Neural progenitor cell (in vitro differentiated cells): ENCODE measurements around the gene PPP2R3C. TPM values are rescaled to one million over a fixed set of nuclear protein-coding genes. Genes with fewer than 3 reads are reported as not detected.

Source experiments
- DNase-seq: peaks from one replicate; pipeline ENCODE4 v3.0.0-alpha.2; 2016; ENCODE audit warnings: low spot score
- H2AFZ ChIP-seq: fragments of 200-600 bp; sonication (generic); replicated peaks from 2 replicates; pipeline ENCODE4 v1.6.1; 2016; ENCODE audit warnings: antibody characterized with exemption
- H3F3A ChIP-seq: fragments of 200-600 bp; sonication (generic); 2 replicates; pipeline ENCODE4 v1.6.1; 2016; ENCODE audit warnings: antibody characterized with exemption, low read depth
- H3K27ac ChIP-seq: fragments of 200-600 bp; sonication (generic); 2 replicates; pipeline ENCODE4 v1.5.1; 2016; ENCODE audit warnings: mild to moderate bottlenecking
- H3K27me3 ChIP-seq: fragments of 200-600 bp; sonication (generic); 2 replicates; pipeline ENCODE4 v1.6.1; 2016; ENCODE audit warnings: mild to moderate bottlenecking, moderate library complexity
- H3K36me3 ChIP-seq: fragments of 200-600 bp; sonication (generic); 2 replicates; pipeline ENCODE4 v1.5.1; 2016
- H3K4me1 ChIP-seq: fragments of 200-600 bp; sonication (generic); 2 replicates; pipeline ENCODE4 v1.6.1; 2016; ENCODE audit warnings: mixed run types
- H3K4me2 ChIP-seq: fragments of 200-600 bp; sonication (generic); 2 replicates; pipeline ENCODE4 v1.6.1; 2016
- H3K4me3 ChIP-seq: fragments of 200-600 bp; sonication (generic); 2 replicates; pipeline ENCODE4 v1.5.1; 2016
- H3K79me2 ChIP-seq: fragments of 200-600 bp; sonication (generic); 2 replicates; pipeline ENCODE4 v1.6.1; 2016; ENCODE audit warnings: low read depth
- H3K9ac ChIP-seq: fragments of 200-600 bp; sonication (generic); 2 replicates; pipeline ENCODE4 v1.6.1; 2016
- H3K9me3 ChIP-seq: fragments of 200-600 bp; sonication (generic); 2 replicates; pipeline ENCODE4 v1.5.1; 2016; ENCODE audit warnings: low read depth
- H4K20me1 ChIP-seq: fragments of 200-600 bp; sonication (generic); 2 replicates; pipeline ENCODE4 v1.6.1; 2016; ENCODE audit warnings: low read depth
- H3K27ac Mint-ChIP-seq: 3 replicates; pipeline ENCODE4 v1.8.0; 2021; ENCODE audit warnings: mixed read lengths
- H3K27me3 Mint-ChIP-seq: 2 replicates; pipeline ENCODE4 v1.8.0; 2022; ENCODE audit warnings: low read depth, mild to moderate bottlenecking, inconsistent platforms, moderate library complexity, mixed read lengths; ENCODE audit not compliant: insufficient read depth
- H3K36me3 Mint-ChIP-seq: 3 replicates; pipeline ENCODE4 v1.8.0; 2021; ENCODE audit warnings: mixed read lengths
- H3K4me1 Mint-ChIP-seq: 3 replicates; pipeline ENCODE4 v1.8.0; 2021; ENCODE audit warnings: mixed read lengths
- H3K4me3 Mint-ChIP-seq: 3 replicates; pipeline ENCODE4 v1.8.0; 2021; ENCODE audit warnings: mild to moderate bottlenecking, moderate library complexity, mixed read lengths
- H3K9me3 Mint-ChIP-seq: 3 replicates; pipeline ENCODE4 v1.8.0; 2020; ENCODE audit warnings: mixed read lengths
- CTCF ChIP-seq: fragments of 200-600 bp; sonication (generic); IDR thresholded peaks from 2 replicates; pipeline ENCODE4 v1.5.1; 2017; ENCODE audit warnings: antibody characterized with exemption, mild to moderate bottlenecking
- EZH2 ChIP-seq: fragments of 200-600 bp; sonication (generic); IDR thresholded peaks from 2 replicates; pipeline ENCODE4 v1.6.1; 2017; ENCODE audit warnings: antibody characterized with exemption, mild to moderate bottlenecking, moderate library complexity
- EZH2phosphoT487 ChIP-seq: fragments of 200-600 bp; sonication (generic); IDR thresholded peaks from 2 replicates; pipeline ENCODE4 v1.6.1; 2017; ENCODE audit warnings: antibody characterized with exemption
- total RNA-seq: library from RNA; depleted of rRNA; stranded (reverse); fragments of >200 nt; gene quantifications from 2 replicates; pipeline ENCODE4 v1.2.3, GENCODE V29; 2015; ENCODE audit warnings: low replicate concordance

PPP2R3C gene
- total RNA-seq, 1 donor from 2014 or later, result 67.4 TPM

GRCh38 chr14:35133542-35134328 lies 11.9 kb upstream of the PPP2R3C start:
- no peaks in the 10 kb centered on the region for H3K27me3 ChIP-seq
- no peak overlapping the region for H2AFZ ChIP-seq
- Mint-ChIP-seq H3K9me3 (peaks cover 11% of the 10 kb centered on the region), H3K36me3 (peaks cover 32% of the 10 kb centered on the region), H3K4me3 (no peak overlapping the region), H3K4me1 (no peaks in the 10 kb centered on the region), H3K27ac (no peak overlapping the region), H3K27me3 (no peaks in the 10 kb centered on the region)
- H3F3A ChIP-seq, result no peaks in the 10 kb centered on the region
- no peaks in the 10 kb centered on the region for H3K36me3 ChIP-seq
- no peak overlapping the region for H3K27ac ChIP-seq
- TF ChIP-seq CTCF (no peak), EZH2 (no peak), EZH2phosphoT487 (no peak)
- H4K20me1 ChIP-seq, result no peaks in the 10 kb centered on the region
- no peak overlapping the region for H3K4me3 ChIP-seq
- no peak overlapping the region for H3K4me2 ChIP-seq
- H3K9ac ChIP-seq, result no peak overlapping the region
- no peak for DNase-seq
- H3K4me1 ChIP-seq, result no peaks in the 10 kb centered on the region
- no peaks in the 10 kb centered on the region for H3K9me3 ChIP-seq
- H3K79me2 ChIP-seq, result peaks cover 20% of the 10 kb centered on the region

- peaks cover 63% of the 10 kb centered on the region for H3K79me2 ChIP-seq
- H3K36me3 ChIP-seq, result peaks cover 4% of the 10 kb centered on the region
- DNase-seq, result no peak
- Mint-ChIP-seq H3K27me3 (peaks cover 7% of the 10 kb centered on the region), H3K27ac (no peak overlapping the region), H3K36me3 (peaks cover 25% of the 10 kb centered on the region), H3K4me1 (peaks cover 32% of the 10 kb centered on the region), H3K9me3 (no peaks in the 10 kb centered on the region), H3K4me3 (peak overlapping the region; percentile 99)
- H3K27ac ChIP-seq, result no peak overlapping the region
- H4K20me1 ChIP-seq, result no peaks in the 10 kb centered on the region
- no peaks in the 10 kb centered on the region for H3K27me3 ChIP-seq
- TF ChIP-seq EZH2phosphoT487 (no peak), EZH2 (no peak), CTCF (no peak)
- peaks cover 16% of the 10 kb centered on the region for H3F3A ChIP-seq
- H2AFZ ChIP-seq, result no peak overlapping the region
- H3K9me3 ChIP-seq, result no peaks in the 10 kb centered on the region
- H3K4me3 ChIP-seq, result peak overlapping the region; percentile 82
- peaks cover 6% of the 10 kb centered on the region for H3K4me1 ChIP-seq
- no peak overlapping the region for H3K9ac ChIP-seq
- peak overlapping the region; percentile 89 for H3K4me2 ChIP-seq
These were observed 2.3 kb upstream of the PPP2R3C start for GRCh38 chr14:35124127-35124526.

GRCh38 chr14:35123388-35123703 lies 1.6 kb upstream of the PPP2R3C start:
- peaks cover 7% of the 10 kb centered on the region for H3K27me3 Mint-ChIP-seq
- H3K4me1 Mint-ChIP-seq, result peaks cover 32% of the 10 kb centered on the region
- Histone ChIP-seq H3F3A (peaks cover 16% of the 10 kb centered on the region), H3K27ac (no peak overlapping the region), H3K4me3 (peak overlapping the region; percentile 82), H3K36me3 (peaks cover 4% of the 10 kb centered on the region), H3K4me2 (peak overlapping the region; percentile 89), H3K27me3 (no peaks in the 10 kb centered on the region), H3K9me3 (no peaks in the 10 kb centered on the region), H3K79me2 (peaks cover 57% of the 10 kb centered on the region), H3K9ac (peak overlapping the region; percentile 55), H2AFZ (no peak overlapping the region), H3K4me1 (peaks cover 6% of the 10 kb centered on the region), H4K20me1 (no peaks in the 10 kb centered on the region)
- peaks cover 20% of the 10 kb centered on the region for H3K36me3 Mint-ChIP-seq
- H3K9me3 Mint-ChIP-seq, result no peaks in the 10 kb centered on the region
- DNase-seq, result no peak
- H3K4me3 Mint-ChIP-seq, result peak overlapping the region; percentile 99
- peak overlapping the region; percentile 100 for H3K27ac Mint-ChIP-seq
- no peak for TF ChIP-seq EZH2
- TF ChIP-seq EZH2phosphoT487, result no peak
- TF ChIP-seq CTCF, result no peak
